Measurements from ENCODE around the gene ATF3.

Gene ATF3

DNA sequence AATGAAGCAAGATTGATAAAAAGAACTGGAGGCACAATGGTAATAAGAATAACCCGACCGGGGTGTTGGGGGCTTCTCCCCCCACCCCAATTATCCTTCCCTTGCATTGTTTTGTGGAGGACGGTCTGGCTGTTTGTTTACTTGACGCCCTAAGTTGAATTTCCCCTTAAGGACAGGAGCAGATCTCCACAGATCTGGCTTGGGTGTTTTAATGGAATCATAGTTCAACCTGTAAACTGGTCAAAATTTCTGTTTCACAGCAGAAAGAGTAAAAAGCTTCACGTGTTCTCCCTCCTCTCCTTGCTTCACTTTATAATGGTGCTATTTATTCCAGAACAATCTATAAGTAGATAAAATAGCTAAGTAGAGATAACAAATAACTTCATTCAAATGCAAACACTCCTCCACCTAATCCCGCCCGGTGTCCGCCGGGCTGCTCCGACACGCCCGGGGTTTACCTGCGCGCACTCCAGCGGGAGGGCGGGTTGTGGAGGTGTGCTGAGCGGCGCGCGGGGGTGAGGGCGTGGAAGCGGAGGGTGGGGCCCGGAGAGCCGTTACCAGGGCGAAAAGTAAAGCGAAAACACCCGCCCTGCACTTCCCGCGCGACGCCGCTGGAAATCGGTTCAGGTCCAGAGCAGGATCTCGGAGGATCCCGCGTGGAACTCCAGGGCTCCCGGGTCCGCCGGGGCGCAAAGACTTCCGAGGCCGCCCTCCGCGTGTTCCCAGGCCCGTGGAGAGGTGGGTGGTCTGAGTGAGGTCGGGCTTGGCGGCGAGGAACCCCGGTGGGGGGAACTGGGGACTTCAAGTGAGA is 2.0 kb upstream of the ATF3 start (continued):
- no peak for TF ChIP-seq ZNF202 (tag by site-specific recombination; IDR thresholded peaks at IDR 0.05; ENCODE audit: borderline replicate concordance)
- no peak for TF ChIP-seq ZNF558 (tag by site-specific recombination; IDR thresholded peaks at IDR 0.05)
- no peak for TF ChIP-seq ZNF658 (tag by site-specific recombination; IDR thresholded peaks at IDR 0.05)
- TF ChIP-seq EGR2 (tag by site-specific recombination; IDR thresholded peaks at IDR 0.05; ENCODE audit: low read depth) = peak; percentile 80
- TF ChIP-seq ZNF274 (IDR thresholded peaks at IDR 0.05; ENCODE audit: low read length) = no peak
- TF ChIP-seq ZNF274 (tag by site-specific recombination; IDR thresholded peaks at IDR 0.05; ENCODE audit: borderline replicate concordance) = no peak
- TF ChIP-seq ZNF501 (tag by site-specific recombination; IDR thresholded peaks at IDR 0.05) = no peak
- TF ChIP-seq, protein P1, sequence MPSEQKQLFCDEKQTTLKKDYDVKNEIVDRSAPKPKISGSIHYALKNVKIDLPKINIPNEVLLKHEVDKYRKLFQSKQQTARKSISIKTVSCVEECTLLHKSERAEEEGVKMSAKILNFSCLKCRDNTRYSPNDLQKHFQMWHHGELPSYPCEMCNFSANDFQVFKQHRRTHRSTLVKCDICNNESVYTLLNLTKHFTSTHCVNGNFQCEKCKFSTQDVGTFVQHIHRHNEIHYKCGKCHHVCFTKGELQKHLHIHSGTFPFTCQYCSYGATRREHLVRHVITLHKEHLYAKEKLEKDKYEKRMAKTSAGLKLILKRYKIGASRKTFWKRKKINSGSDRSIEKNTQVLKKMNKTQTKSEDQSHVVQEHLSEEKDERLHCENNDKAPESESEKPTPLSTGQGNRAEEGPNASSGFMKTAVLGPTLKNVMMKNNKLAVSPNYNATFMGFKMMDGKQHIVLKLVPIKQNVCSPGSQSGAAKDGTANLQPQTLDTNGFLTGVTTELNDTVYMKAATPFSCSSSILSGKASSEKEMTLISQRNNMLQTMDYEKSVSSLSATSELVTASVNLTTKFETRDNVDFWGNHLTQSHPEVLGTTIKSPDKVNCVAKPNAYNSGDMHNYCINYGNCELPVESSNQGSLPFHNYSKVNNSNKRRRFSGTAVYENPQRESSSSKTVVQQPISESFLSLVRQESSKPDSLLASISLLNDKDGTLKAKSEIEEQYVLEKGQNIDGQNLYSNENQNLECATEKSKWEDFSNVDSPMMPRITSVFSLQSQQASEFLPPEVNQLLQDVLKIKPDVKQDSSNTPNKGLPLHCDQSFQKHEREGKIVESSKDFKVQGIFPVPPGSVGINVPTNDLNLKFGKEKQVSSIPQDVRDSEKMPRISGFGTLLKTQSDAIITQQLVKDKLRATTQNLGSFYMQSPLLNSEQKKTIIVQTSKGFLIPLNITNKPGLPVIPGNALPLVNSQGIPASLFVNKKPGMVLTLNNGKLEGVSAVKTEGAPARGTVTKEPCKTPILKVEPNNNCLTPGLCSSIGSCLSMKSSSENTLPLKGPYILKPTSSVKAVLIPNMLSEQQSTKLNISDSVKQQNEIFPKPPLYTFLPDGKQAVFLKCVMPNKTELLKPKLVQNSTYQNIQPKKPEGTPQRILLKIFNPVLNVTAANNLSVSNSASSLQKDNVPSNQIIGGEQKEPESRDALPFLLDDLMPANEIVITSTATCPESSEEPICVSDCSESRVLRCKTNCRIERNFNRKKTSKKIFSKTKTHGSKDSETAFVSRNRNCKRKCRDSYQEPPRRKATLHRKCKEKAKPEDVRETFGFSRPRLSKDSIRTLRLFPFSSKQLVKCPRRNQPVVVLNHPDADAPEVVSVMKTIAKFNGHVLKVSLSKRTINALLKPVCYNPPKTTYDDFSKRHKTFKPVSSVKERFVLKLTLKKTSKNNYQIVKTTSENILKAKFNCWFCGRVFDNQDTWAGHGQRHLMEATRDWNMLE (tag by site-specific recombination; conservative IDR thresholded peaks at IDR 0.05; ENCODE audit: low read depth) = no peak
- TF ChIP-seq, protein P2, sequence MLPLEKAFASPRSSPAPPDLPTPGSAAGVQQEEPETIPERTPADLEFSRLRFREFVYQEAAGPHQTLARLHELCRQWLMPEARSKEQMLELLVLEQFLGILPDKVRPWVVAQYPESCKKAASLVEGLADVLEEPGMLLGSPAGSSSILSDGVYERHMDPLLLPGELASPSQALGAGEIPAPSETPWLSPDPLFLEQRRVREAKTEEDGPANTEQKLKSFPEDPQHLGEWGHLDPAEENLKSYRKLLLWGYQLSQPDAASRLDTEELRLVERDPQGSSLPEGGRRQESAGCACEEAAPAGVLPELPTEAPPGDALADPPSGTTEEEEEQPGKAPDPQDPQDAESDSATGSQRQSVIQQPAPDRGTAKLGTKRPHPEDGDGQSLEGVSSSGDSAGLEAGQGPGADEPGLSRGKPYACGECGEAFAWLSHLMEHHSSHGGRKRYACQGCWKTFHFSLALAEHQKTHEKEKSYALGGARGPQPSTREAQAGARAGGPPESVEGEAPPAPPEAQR (tag by site-specific recombination; IDR thresholded peaks at IDR 0.05) = no peak
- TF ChIP-seq ZNF341 (tag by site-specific recombination; IDR thresholded peaks at IDR 0.05; ENCODE audit: low read depth) = peak; percentile 51
- TF ChIP-seq, protein P3, sequence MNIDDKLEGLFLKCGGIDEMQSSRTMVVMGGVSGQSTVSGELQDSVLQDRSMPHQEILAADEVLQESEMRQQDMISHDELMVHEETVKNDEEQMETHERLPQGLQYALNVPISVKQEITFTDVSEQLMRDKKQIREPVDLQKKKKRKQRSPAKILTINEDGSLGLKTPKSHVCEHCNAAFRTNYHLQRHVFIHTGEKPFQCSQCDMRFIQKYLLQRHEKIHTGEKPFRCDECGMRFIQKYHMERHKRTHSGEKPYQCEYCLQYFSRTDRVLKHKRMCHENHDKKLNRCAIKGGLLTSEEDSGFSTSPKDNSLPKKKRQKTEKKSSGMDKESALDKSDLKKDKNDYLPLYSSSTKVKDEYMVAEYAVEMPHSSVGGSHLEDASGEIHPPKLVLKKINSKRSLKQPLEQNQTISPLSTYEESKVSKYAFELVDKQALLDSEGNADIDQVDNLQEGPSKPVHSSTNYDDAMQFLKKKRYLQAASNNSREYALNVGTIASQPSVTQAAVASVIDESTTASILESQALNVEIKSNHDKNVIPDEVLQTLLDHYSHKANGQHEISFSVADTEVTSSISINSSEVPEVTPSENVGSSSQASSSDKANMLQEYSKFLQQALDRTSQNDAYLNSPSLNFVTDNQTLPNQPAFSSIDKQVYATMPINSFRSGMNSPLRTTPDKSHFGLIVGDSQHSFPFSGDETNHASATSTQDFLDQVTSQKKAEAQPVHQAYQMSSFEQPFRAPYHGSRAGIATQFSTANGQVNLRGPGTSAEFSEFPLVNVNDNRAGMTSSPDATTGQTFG (tag by site-specific recombination; IDR thresholded peaks at IDR 0.05; ENCODE audit: borderline replicate concordance) = no peak
- TF ChIP-seq ZBTB49 (tag by site-specific recombination; IDR thresholded peaks at IDR 0.05; ENCODE audit: low read depth) = no peak
- TF ChIP-seq ZEB2 (tag by site-specific recombination; IDR thresholded peaks at IDR 0.05) = 0 out of 2 replicates have a peak, but pooled peaks have one; percentile 51
- TF ChIP-seq TCF7L2 (IDR thresholded peaks at IDR 0.05; ENCODE audit: borderline replicate concordance, low read depth, low read length) = no peak
- TF ChIP-seq ZFP37 (tag by site-specific recombination; IDR thresholded peaks at IDR 0.05) = no peak
- TF ChIP-seq ZNF133 (tag by site-specific recombination; IDR thresholded peaks at IDR 0.05) = no peak
- TF ChIP-seq, protein P4, sequence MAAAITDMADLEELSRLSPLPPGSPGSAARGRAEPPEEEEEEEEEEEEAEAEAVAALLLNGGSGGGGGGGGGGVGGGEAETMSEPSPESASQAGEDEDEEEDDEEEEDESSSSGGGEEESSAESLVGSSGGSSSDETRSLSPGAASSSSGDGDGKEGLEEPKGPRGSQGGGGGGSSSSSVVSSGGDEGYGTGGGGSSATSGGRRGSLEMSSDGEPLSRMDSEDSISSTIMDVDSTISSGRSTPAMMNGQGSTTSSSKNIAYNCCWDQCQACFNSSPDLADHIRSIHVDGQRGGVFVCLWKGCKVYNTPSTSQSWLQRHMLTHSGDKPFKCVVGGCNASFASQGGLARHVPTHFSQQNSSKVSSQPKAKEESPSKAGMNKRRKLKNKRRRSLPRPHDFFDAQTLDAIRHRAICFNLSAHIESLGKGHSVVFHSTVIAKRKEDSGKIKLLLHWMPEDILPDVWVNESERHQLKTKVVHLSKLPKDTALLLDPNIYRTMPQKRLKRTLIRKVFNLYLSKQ (tag by site-specific recombination; IDR thresholded peaks at IDR 0.05; ENCODE audit: borderline replicate concordance) = no peak
- peak; percentile 63; the same call in 1 of the 2 replicates for TF ChIP-seq KLF9 (tag by site-specific recombination; IDR thresholded peaks at IDR 0.05; ENCODE audit: low read depth)
- TF ChIP-seq, protein P5, sequence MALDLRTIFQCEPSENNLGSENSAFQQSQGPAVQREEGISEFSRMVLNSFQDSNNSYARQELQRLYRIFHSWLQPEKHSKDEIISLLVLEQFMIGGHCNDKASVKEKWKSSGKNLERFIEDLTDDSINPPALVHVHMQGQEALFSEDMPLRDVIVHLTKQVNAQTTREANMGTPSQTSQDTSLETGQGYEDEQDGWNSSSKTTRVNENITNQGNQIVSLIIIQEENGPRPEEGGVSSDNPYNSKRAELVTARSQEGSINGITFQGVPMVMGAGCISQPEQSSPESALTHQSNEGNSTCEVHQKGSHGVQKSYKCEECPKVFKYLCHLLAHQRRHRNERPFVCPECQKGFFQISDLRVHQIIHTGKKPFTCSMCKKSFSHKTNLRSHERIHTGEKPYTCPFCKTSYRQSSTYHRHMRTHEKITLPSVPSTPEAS (tag by site-specific recombination; IDR thresholded peaks at IDR 0.05) = no peak
- TF ChIP-seq KLF7 (tag by site-specific recombination; IDR thresholded peaks at IDR 0.05; ENCODE audit: borderline replicate concordance) = peak; percentile 62; the same call in 1 of the 2 replicates
- TF ChIP-seq, protein P6, sequence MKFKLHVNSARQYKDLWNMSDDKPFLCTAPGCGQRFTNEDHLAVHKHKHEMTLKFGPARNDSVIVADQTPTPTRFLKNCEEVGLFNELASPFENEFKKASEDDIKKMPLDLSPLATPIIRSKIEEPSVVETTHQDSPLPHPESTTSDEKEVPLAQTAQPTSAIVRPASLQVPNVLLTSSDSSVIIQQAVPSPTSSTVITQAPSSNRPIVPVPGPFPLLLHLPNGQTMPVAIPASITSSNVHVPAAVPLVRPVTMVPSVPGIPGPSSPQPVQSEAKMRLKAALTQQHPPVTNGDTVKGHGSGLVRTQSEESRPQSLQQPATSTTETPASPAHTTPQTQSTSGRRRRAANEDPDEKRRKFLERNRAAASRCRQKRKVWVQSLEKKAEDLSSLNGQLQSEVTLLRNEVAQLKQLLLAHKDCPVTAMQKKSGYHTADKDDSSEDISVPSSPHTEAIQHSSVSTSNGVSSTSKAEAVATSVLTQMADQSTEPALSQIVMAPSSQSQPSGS (tag by site-specific recombination; IDR thresholded peaks at IDR 0.05; ENCODE audit: low read depth) = no peak

Measured in HEK293 (cell line).